CD8-positive, alpha-beta memory T cell (primary cell): ENCODE measurements around the gene CFAP57. TPM values are rescaled to one million over a fixed set of nuclear protein-coding genes. Genes with fewer than 3 reads are reported as not detected.
A peak's percentile ranks its signal among the peaks of the same experiment; 100 is the strongest.
"Not testable (repeated sequence)": the region's sequence is repeated elsewhere in the genome, so short reads cannot be mapped to it uniquely, and the experiment has no call there.

Source experiments
- CTCF ChIA-PET: fragments of 350-600 bp; sonication (Branson Sonifier 250); formaldehyde crosslinking; loops from one replicate; lab custom pipeline; 2021; ENCODE audit warnings: antibody characterized with exemption; lab: Charles Lee
- POLR2A ChIA-PET: fragments of 350-600 bp; sonication (Branson Sonifier 250); formaldehyde crosslinking; loops from one replicate; lab custom pipeline; 2021; ENCODE audit warnings: antibody characterized with exemption; lab: Charles Lee
- DNase-seq, 5 donors: peaks; one replicate each; pipeline versions ENCODE4 v3.0.0 to v3.0.0-alpha.2; 2020 to 2022; ENCODE audit warnings: mixed read lengths in 1 of 5
- H3K27ac ChIP-seq: one replicate; pipeline ENCODE4 v1.7.0; 2013; ENCODE audit warnings: low read depth, mild to moderate bottlenecking, low read length, moderate library complexity
- H3K27me3 ChIP-seq: 2 replicates; pipeline ENCODE4 v1.7.0; 2013; ENCODE audit warnings: low read length, mild to moderate bottlenecking; ENCODE audit not compliant: insufficient read depth, poor library complexity, severe bottlenecking
- H3K36me3 ChIP-seq: 2 replicates; pipeline ENCODE4 v1.7.0; 2013; ENCODE audit warnings: mild to moderate bottlenecking, low read length, moderate library complexity; ENCODE audit not compliant: insufficient read depth
- H3K4me1 ChIP-seq: 2 replicates; pipeline ENCODE4 v1.7.0; 2013; ENCODE audit warnings: mild to moderate bottlenecking, low read length, moderate library complexity; ENCODE audit not compliant: insufficient read depth
- H3K4me3 ChIP-seq: 2 replicates; pipeline ENCODE4 v1.7.0; 2013; ENCODE audit warnings: mild to moderate bottlenecking, low read length
- H3K9me3 ChIP-seq: 2 replicates; pipeline ENCODE4 v1.7.0; 2013; ENCODE audit warnings: mild to moderate bottlenecking, low read length
- H3K27ac Mint-ChIP-seq, 8 donors: one replicate each; pipeline ENCODE4 v1.8.0; 2020 to 2021; ENCODE audit warnings: mixed read lengths in 8 of 8, mild to moderate bottlenecking in 6 of 8, inconsistent platforms in 3 of 8, moderate library complexity in 3 of 8
- H3K27me3 Mint-ChIP-seq, 2 donors: one replicate each; pipeline ENCODE4 v1.8.0; 2020 to 2021; ENCODE audit warnings: mixed read lengths in 2 of 2, mild to moderate bottlenecking in 1 of 2, moderate library complexity in 1 of 2
- H3K36me3 Mint-ChIP-seq, 3 donors: one replicate each; pipeline ENCODE4 v1.8.0; 2020 to 2021; ENCODE audit warnings: mixed read lengths in 3 of 3, inconsistent platforms in 1 of 3, mild to moderate bottlenecking in 1 of 3
- H3K4me1 Mint-ChIP-seq, 3 donors: one replicate each; pipeline ENCODE4 v1.8.0; 2020 to 2021; ENCODE audit warnings: mixed read lengths in 3 of 3, inconsistent platforms in 1 of 3, mild to moderate bottlenecking in 1 of 3
- H3K4me3 Mint-ChIP-seq, 7 donors: one replicate each; pipeline ENCODE4 v1.8.0; 2020 to 2021; ENCODE audit warnings: mixed read lengths in 7 of 7, mild to moderate bottlenecking in 6 of 7, moderate library complexity in 4 of 7, inconsistent platforms in 2 of 7
- H3K9me3 Mint-ChIP-seq, 5 donors: one replicate each; pipeline ENCODE4 v1.8.0; 2020 to 2022; ENCODE audit warnings: mixed read lengths in 5 of 5, mild to moderate bottlenecking in 3 of 5, moderate library complexity in 2 of 5, inconsistent platforms in 1 of 5
- polyA plus RNA-seq: library from polyadenylated mRNA; unstranded; fragments of 300-500 nt; fragmentation: Illumina TruSeq; gene quantifications from one replicate; pipeline ENCODE4 v1.2.3, GENCODE V29; 2021
- total RNA-seq, 2 experiments: library from RNA; stranded (reverse); gene quantifications; one replicate each; pipeline ENCODE4 v1.2.3, GENCODE V29; 2021

Gene CFAP57
- total and polyA plus RNA-seq, 3 experiments from 2014 or later, result 0.26 to 0.33 TPM; not detected in 1

DNA sequence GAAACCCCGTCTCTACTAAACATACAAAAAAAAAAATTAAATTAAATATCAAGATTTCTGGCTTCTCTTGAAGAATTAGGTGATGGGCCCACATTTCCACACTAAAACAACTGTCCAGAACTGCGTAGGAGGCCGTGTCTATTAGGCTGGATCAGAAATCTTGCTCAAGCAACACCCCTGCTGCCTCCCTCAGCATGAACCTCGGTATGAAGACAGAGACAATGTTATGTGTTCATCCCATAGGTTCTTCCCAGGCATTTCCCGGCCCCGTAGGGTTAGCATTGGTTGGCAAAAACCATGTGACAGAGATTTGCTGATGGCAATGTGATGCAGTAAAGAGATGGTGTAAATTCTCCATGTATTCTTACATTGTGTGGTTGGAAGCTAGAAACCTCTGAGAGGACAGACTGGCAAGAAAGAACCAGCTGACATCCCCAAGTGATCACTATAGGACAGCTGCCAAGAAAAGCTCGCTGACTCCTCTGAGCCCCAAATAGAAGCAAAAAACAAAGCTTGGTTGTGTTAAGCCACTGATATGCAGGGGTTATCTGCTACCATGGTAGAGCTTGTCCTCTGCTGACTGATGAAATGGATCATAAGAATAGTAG is 34.6 kb upstream of the CFAP57 start:
- DNase-seq, result no peak
- Mint-ChIP-seq H3K27me3 (peaks cover 13 to 67% of the 10 kb centered on the region in 2 donors), H3K4me3 (no peak overlapping the region), H3K4me1 (no peaks in the 10 kb centered on the region), H3K27ac (peak overlapping the region in 1 of 8 donors; percentile 55), H3K36me3 (peaks cover 0 to 2% (median 0%) of the 10 kb centered on the region in 3 donors), H3K9me3 (peaks cover 0 to 8% (median 3%) of the 10 kb centered on the region in 5 donors)
- no peaks in the 10 kb centered on the region for H3K36me3 ChIP-seq
- no peaks in the 10 kb centered on the region for H3K27me3 ChIP-seq
- H3K4me3 ChIP-seq, result no peak overlapping the region
- no peak overlapping the region for H3K27ac ChIP-seq
- H3K9me3 ChIP-seq, result peaks cover 4% of the 10 kb centered on the region
- CTCF ChIA-PET, result no interaction called here
- POLR2A ChIA-PET, result no interaction called here
- H3K4me1 ChIP-seq, result no peaks in the 10 kb centered on the region

DNA sequence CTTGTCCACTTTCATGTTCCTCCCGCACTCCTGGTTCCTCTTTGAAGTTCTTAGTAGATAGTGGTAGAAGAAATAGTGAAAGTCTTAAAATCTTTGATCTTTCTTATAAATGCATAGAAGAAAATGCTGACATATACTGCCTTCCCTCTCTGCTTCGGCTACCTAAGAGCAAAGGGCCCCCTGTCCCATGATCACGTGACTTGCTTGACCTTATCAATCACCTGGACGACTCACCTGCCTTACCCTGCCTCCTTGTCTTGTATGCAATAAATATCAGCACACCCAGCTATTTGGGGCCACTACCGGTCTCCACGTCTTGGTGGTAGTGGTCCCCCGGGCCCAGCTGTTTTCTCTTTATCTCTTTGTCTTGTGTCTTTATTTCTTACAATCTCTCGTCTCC is 32.8 kb upstream of the CFAP57 start:
- H3K4me1 Mint-ChIP-seq, H3K27me3 ChIP-seq, CTCF ChIA-PET, POLR2A ChIA-PET, H3K36me3 ChIP-seq, H3K4me3 Mint-ChIP-seq, DNase-seq, H3K36me3 Mint-ChIP-seq, H3K4me1 ChIP-seq, H3K9me3 Mint-ChIP-seq, H3K27ac Mint-ChIP-seq, H3K9me3 ChIP-seq, H3K27ac ChIP-seq, H3K4me3 ChIP-seq: not testable (repeated sequence)
- peaks cover 20 to 73% of the 10 kb centered on the region in 2 donors for H3K27me3 Mint-ChIP-seq

DNA sequence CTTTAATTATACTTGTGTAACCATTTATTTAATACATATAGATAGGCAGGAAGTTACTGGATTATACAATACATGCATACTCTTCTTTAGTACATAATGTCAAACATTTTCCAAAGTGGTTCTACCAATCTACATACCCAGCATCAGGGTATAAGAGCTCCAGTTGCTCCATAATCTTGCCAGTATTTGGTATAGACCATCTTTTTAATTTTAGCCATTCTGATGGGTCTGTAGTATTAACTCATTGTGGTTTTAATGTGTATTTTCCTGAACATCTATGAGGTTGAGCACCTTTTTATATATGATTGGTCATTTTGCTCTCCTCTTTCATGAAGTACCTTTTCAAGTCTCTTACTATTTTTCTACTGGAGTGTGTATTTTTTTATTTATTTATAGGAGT is 32.1 kb upstream of the CFAP57 start:
- no peak overlapping the region for H3K27ac Mint-ChIP-seq
- Histone ChIP-seq H3K4me1 (no peaks in the 10 kb centered on the region), H3K27ac (no peak overlapping the region), H3K36me3 (no peaks in the 10 kb centered on the region), H3K27me3 (peaks cover 6% of the 10 kb centered on the region), H3K9me3 (peaks cover 4% of the 10 kb centered on the region), H3K4me3 (no peak overlapping the region)
- POLR2A ChIA-PET, result no interaction called here
- peaks cover 0 to 8% (median 3%) of the 10 kb centered on the region in 5 donors for H3K9me3 Mint-ChIP-seq
- H3K27me3 Mint-ChIP-seq, result peaks cover 27 to 75% of the 10 kb centered on the region in 2 donors
- CTCF ChIA-PET, result no interaction called here
- H3K4me3 Mint-ChIP-seq, result no peak overlapping the region
- no peaks in the 10 kb centered on the region for H3K4me1 Mint-ChIP-seq
- H3K36me3 Mint-ChIP-seq, result peaks cover 0 to 3% (median 0%) of the 10 kb centered on the region in 3 donors
- DNase-seq, result no peak

DNA sequence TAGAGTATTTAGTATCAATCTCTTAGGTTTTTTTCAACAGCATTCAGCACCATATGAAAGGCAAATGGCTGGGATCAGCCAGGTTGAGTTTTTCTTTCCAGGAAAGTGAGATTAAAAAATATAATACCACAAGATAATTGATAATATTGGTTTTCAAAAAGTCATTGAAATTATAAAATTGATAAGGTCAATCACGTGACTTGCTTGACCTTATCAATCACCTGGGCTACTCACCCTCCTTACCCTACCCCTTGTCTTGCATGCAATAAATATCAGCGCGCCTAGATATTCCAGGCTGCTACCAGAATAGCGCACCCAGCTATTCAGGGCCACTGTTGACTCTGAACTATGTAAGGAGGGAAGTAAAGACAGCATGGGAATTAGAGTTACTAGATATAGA is 31.5 kb upstream of the CFAP57 start:
- H3K27ac Mint-ChIP-seq, result no peak overlapping the region
- POLR2A ChIA-PET, result no interaction called here
- H3K4me3 ChIP-seq, result no peak overlapping the region
- no peak overlapping the region for H3K27ac ChIP-seq
- peaks cover 4% of the 10 kb centered on the region for H3K9me3 ChIP-seq
- peaks cover 10% of the 10 kb centered on the region for H3K27me3 ChIP-seq
- no peaks in the 10 kb centered on the region for H3K4me1 ChIP-seq
- CTCF ChIA-PET, result no interaction called here
- no peaks in the 10 kb centered on the region for H3K36me3 ChIP-seq
- H3K27me3 Mint-ChIP-seq, result peaks cover 29 to 80% of the 10 kb centered on the region in 2 donors
- no peak for DNase-seq
- H3K4me3 Mint-ChIP-seq, result no peak overlapping the region
- H3K9me3 Mint-ChIP-seq, result peaks cover 0 to 8% (median 3%) of the 10 kb centered on the region in 5 donors
- peaks cover 0 to 3% (median 0%) of the 10 kb centered on the region in 3 donors for H3K36me3 Mint-ChIP-seq
- H3K4me1 Mint-ChIP-seq, result no peaks in the 10 kb centered on the region

DNA sequence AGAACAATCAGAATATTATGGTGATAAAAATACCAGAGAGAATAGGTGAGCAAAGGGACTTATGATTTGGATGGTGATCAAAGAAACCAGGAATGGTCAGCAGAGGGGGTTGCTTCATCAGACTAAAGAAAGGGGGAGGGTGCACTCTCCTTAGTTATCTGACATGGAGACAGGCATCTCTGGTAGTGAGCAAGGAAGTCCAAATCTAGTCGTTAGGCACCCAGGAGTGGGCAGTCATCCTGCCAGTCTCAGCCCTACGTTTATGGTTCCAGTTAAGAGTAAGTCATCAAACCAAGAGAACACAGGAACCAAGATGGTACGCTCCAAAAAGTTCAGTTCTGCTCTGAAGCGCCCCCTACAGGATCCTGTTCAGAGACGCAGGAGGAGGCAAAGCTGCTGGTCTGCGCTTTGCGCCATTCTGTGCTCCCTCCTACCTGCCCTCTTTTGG is 28.7 kb upstream of the CFAP57 start:
- DNase-seq, result no peak
- Mint-ChIP-seq H3K4me3 (no peak overlapping the region), H3K9me3 (peaks cover 0 to 8% (median 3%) of the 10 kb centered on the region in 5 donors), H3K27me3 (peaks cover 42 to 78% of the 10 kb centered on the region in 2 donors), H3K36me3 (peaks cover 0 to 3% (median 0%) of the 10 kb centered on the region in 3 donors), H3K27ac (no peak overlapping the region), H3K4me1 (peaks cover 3 to 7% (median 7%) of the 10 kb centered on the region in 3 donors)
- CTCF ChIA-PET, result no interaction called here
- Histone ChIP-seq H3K4me3 (no peak overlapping the region), H3K4me1 (no peaks in the 10 kb centered on the region), H3K27ac (no peak overlapping the region), H3K36me3 (no peaks in the 10 kb centered on the region), H3K27me3 (peaks cover 33% of the 10 kb centered on the region), H3K9me3 (peaks cover 4% of the 10 kb centered on the region)
- POLR2A ChIA-PET, result no interaction called here

DNA sequence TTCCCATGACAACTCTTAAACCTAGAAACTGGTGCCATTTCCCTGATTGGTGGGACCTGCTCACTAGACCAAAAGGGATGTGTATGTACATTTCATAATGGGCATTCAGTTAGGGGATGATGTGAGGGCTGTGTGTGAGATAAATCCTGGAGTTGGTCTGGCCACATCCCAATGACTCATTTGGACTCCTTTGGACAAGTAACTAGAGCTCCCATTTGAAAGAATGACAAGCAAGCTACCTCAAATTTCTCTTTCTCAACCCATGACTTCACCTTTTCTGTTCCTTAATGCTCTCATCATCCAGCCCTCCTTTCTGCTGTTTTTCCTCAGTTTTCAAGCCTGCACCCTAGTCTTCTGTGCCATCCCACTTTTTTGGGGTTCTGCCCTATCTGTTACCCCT is 27.9 kb upstream of the CFAP57 start:
- Histone ChIP-seq H3K4me3 (no peak overlapping the region), H3K27me3 (peaks cover 36% of the 10 kb centered on the region), H3K9me3 (peaks cover 4% of the 10 kb centered on the region), H3K4me1 (no peaks in the 10 kb centered on the region), H3K36me3 (no peaks in the 10 kb centered on the region), H3K27ac (no peak overlapping the region)
- H3K4me1 Mint-ChIP-seq, result peaks cover 6 to 14% (median 7%) of the 10 kb centered on the region in 3 donors
- peak overlapping the region in 1 of 8 donors; percentile 70 for H3K27ac Mint-ChIP-seq
- POLR2A ChIA-PET, result no interaction called here
- DNase-seq, result no peak
- no peak overlapping the region for H3K4me3 Mint-ChIP-seq
- CTCF ChIA-PET, result no interaction called here
- H3K36me3 Mint-ChIP-seq, result peaks cover 0 to 3% (median 0%) of the 10 kb centered on the region in 3 donors
- peaks cover 0 to 8% (median 3%) of the 10 kb centered on the region in 5 donors for H3K9me3 Mint-ChIP-seq
- H3K27me3 Mint-ChIP-seq, result peaks cover 49 to 84% of the 10 kb centered on the region in 2 donors

DNA sequence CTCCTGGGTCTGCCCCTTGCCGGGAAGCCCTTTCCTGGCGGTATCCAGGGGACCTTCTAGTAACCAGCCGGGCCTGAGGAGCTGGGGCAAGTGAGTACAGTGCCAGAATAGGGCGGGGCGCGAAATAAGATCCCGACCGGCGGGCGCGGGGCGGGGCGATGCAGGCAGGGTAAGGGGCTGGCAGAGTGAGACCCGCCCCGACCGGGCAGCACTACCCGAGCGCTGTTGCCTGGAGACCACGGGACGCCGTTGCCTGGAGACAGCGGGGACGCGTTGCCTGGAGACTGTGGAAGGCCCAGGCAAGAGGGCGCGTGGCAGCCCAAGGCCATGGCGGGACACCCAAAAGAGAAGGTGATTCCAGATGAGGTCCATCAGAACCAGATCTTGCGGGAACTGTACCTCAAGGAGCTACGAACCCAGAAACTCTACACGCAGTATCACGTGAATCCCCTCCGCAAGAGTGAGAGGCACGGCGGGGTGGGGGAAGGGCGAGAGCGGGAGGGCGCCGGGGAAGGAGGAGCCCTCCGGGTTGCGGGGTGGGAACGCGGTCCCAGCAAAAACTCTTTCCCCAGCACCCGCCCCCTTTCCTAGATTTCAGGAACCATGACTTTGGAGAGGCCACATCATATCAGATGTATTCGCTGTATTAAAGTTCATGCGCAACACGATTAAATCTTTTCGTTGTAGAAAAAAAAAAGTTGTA is 24.4 kb upstream of the CFAP57 start:
- Mint-ChIP-seq H3K4me3 (peak overlapping the region in 1 of 7 donors; percentile 9), H3K36me3 (peaks cover 0 to 1% (median 0%) of the 10 kb centered on the region in 3 donors), H3K27me3 (peaks cover 47 to 88% of the 10 kb centered on the region in 2 donors), H3K9me3 (peaks cover 0 to 1% (median 0%) of the 10 kb centered on the region in 5 donors), H3K4me1 (peaks cover 6 to 14% (median 7%) of the 10 kb centered on the region in 3 donors), H3K27ac (no peak overlapping the region)
- no peaks in the 10 kb centered on the region for H3K9me3 ChIP-seq
- no peaks in the 10 kb centered on the region for H3K4me1 ChIP-seq
- POLR2A ChIA-PET, result no interaction called here
- H3K27ac ChIP-seq, result no peak overlapping the region
- no peaks in the 10 kb centered on the region for H3K36me3 ChIP-seq
- no peak overlapping the region for H3K4me3 ChIP-seq
- peak in 1 of 5 donors; percentile 10 for DNase-seq
- peaks cover 36% of the 10 kb centered on the region for H3K27me3 ChIP-seq
- CTCF ChIA-PET, result no interaction called here

DNA sequence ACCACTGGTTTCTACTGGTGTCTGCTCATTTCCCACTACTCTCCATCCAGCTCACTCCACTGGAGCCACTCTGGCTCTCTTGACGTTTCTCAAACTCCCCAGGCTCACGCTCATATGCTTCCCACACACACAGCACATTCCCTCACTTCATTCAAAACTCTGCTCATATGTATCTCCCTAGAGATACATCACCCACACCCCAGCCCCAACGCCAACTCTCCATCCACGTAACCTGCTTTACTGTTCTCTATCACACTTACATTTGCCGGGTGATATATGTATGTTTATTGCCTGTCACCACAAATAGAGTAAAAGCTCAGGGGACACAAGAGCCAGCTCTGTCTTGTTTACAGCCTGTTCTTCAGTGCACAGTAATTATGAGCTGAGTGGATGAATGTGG is 22.2 kb upstream of the CFAP57 start:
- Mint-ChIP-seq H3K27me3 (peaks cover 34 to 71% of the 10 kb centered on the region in 2 donors), H3K4me1 (peaks cover 6 to 14% (median 7%) of the 10 kb centered on the region in 3 donors), H3K9me3 (no peaks in the 10 kb centered on the region), H3K4me3 (no peak overlapping the region), H3K27ac (no peak overlapping the region), H3K36me3 (no peaks in the 10 kb centered on the region)
- Histone ChIP-seq H3K4me1 (no peaks in the 10 kb centered on the region), H3K4me3 (no peak overlapping the region), H3K27me3 (peaks cover 31% of the 10 kb centered on the region), H3K36me3 (no peaks in the 10 kb centered on the region), H3K27ac (no peak overlapping the region), H3K9me3 (no peaks in the 10 kb centered on the region)
- ChIA-PET CTCF (no interaction called here), POLR2A (no interaction called here)
- no peak for DNase-seq
